GM13977 (cell line): Measurements from ENCODE around the gene KIAA1958.

Experiments
- DNase-seq: peaks from one replicate; pipeline ENCODE4 v3.0.0; 2012; ENCODE audit warnings: low spot score
- in situ Hi-C: fragments of 300-500 bp; cut with MboI; formaldehyde crosslinking; loops from one replicate; pipeline ENCODE4 v1.12.0; 2022; ENCODE audit warnings: low sequenced_read_pairs, low pct_unique_long_range_greater_than_20kb, mixed read lengths, inconsistent platforms; ENCODE audit not compliant: unreplicated experiment
- TF ChIP-seq, protein P1 (sequence below): IDR thresholded peaks from 2 replicates; pipeline ENCODE4 v1.5.1; 2012; ENCODE audit warnings: mild to moderate bottlenecking, control low read depth; ENCODE audit not compliant: insufficient read depth; ENCODE audit errors: extremely low read depth, missing control alignments

The KIAA1958 gene

DNA sequence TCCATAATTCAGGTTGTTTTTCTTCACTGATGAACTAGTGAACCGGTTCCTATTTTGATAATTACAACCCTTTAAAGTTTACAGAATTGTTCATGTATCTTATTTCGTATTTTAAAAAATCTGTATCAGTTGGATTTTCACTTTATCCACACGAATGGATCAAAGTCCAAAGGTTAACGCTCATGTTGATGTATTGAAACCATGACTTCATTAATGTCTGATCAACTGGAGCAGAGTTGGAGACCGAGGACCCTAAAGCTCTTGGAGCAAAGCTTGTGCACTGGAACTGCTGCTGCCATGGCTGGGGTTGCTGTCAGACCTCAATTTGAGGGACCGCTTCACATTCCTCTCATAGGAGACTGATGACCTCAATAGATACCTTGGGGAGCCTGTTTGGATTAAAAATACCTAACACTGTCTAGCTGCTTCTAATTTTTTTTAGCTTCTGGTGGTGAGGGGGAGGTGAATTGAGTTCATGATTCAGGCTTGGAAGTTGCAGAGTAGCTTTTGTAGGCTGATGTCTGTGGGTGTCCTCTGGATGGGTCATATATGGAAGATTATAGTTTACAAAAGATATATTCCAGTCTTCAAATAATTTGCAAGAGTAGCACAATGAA lies 45.1 kb downstream of the KIAA1958 start:
- TF ChIP-seq, protein P1, sequence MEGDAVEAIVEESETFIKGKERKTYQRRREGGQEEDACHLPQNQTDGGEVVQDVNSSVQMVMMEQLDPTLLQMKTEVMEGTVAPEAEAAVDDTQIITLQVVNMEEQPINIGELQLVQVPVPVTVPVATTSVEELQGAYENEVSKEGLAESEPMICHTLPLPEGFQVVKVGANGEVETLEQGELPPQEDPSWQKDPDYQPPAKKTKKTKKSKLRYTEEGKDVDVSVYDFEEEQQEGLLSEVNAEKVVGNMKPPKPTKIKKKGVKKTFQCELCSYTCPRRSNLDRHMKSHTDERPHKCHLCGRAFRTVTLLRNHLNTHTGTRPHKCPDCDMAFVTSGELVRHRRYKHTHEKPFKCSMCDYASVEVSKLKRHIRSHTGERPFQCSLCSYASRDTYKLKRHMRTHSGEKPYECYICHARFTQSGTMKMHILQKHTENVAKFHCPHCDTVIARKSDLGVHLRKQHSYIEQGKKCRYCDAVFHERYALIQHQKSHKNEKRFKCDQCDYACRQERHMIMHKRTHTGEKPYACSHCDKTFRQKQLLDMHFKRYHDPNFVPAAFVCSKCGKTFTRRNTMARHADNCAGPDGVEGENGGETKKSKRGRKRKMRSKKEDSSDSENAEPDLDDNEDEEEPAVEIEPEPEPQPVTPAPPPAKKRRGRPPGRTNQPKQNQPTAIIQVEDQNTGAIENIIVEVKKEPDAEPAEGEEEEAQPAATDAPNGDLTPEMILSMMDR: no peak
- DNase-seq: no peak
- in situ Hi-C loops: no loop called here

- DNase-seq: no peak
- TF ChIP-seq, protein P1: no peak
- in situ Hi-C loops: no loop called here
Measured at GRCh38 chr9:112532427-112532826, 45.8 kb downstream of the KIAA1958 start.

- in situ Hi-C loops: no loop called here
- no peak for DNase-seq
- TF ChIP-seq, protein P1: no peak
Measured at GRCh38 chr9:112533660-112534059, 47.0 kb downstream of the KIAA1958 start.

- in situ Hi-C loops: no loop called here
- TF ChIP-seq, protein P1: no peak
- DNase-seq: no peak
Measured at GRCh38 chr9:112535301-112535700, 48.7 kb downstream of the KIAA1958 start.

DNA sequence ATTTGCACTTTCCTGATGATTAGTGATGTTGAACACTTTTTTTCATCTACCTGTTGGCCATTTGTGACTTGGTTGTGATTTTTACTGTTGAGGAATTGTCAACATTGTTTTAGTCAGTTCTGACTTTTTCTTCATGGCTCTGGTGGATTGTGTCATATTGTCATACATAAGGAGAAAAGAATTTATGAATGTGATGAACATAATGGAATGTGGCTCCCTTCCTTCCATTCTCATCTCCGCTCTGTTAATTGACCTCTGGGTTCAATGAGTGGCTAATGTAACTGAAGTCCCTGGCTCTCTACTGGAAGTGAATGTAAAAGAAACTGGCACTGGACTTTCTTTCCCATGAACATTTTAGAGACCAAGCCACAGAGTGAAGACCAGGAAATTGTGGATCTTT lies 49.2 kb downstream of the KIAA1958 start:
- in situ Hi-C loops: no loop called here
- no peak for DNase-seq
- TF ChIP-seq, protein P1: no peak

DNA sequence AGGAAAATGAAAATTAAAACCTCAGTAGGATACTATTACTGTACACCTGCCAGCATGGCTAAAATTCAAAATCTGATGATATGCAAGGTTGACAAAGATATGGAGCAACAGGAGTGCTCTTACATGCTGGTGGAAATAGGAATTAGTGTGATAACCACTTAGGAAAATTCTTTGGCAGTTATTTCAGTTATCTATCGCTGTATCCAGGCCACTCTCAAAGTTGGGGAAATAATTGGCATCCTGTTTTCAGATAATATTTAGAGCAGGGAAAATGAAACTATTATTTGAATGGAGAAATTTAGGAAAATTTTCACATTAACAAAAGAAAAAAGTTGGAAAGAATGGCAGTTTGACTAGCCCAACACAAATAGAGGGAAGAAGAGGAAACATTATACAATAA lies 50.9 kb downstream of the KIAA1958 start:
- DNase-seq: no peak
- in situ Hi-C loops: no loop called here
- TF ChIP-seq, protein P1: no peak
